ENCODE results near the gene MCC. TPM values are rescaled to one million over a fixed set of nuclear protein-coding genes. Genes with fewer than 3 reads are reported as not detected.

Gene MCC
- total RNA-seq, 1 experiment from 2014 or later: 7.6 TPM

- DNase-seq: no peak
Measured at GRCh38 chr5:113176734-113177133, 311.5 kb downstream of the MCC start.

More at GRCh38 chr5:113176734-113177133, 311.5 kb downstream of the MCC start:
- H3K4me1 ChIP-seq (ENCODE audit: insufficient read depth, low read length): peaks cover 7% of the 10 kb centered on the region; the same call in 1 of the 2 replicates
- no peak overlapping the region for H4K5ac ChIP-seq (ENCODE audit: insufficient read length, low read depth, low read length)
- TF ChIP-seq CTCF (conservative IDR thresholded peaks at IDR 0.05): no peak
- H3K4me3 Mint-ChIP-seq: no peak overlapping the region
- no peaks in the 10 kb centered on the region; a peak in 1 of 7 replicates for H3K36me3 Mint-ChIP-seq (ENCODE audit: insufficient read depth in 1 of 3, low read depth in 3 of 3)
- no peak overlapping the region for H2BK120ac ChIP-seq (ENCODE audit: low read depth, low read length, poor library complexity, severe bottlenecking)
- no peak overlapping the region for H4K8ac ChIP-seq (replicated peaks; ENCODE audit: insufficient read length, low read depth, low read length)
- H2BK12ac ChIP-seq (ENCODE audit: insufficient read length, low read depth, low read length): no peak overlapping the region
- no peak overlapping the region for H3K18ac ChIP-seq (ENCODE audit: insufficient read length, low read depth, low read length)
- no peaks in the 10 kb centered on the region for H3K9me3 Mint-ChIP-seq
- H2AFZ ChIP-seq (ENCODE audit: low read length): no peak overlapping the region
- no CpG with 5 or more reads among the region's 4 CpGs for WGBS (ENCODE audit: extremely low coverage, insufficient read length, low lambda C conversion rate)
- no peak overlapping the region for H3K56ac ChIP-seq (ENCODE audit: insufficient read length, low read depth, low read length)
- no peak overlapping the region for H3T11ph ChIP-seq (ENCODE audit: low read length)
- no peak overlapping the region for H3K9ac ChIP-seq (ENCODE audit: extremely low read depth, insufficient read length, low read length)
- no peak overlapping the region for H3K27ac Mint-ChIP-seq
- no peak overlapping the region for H3K23ac ChIP-seq (ENCODE audit: insufficient read length, low read depth, low read length)
- no peak overlapping the region for H3K4ac ChIP-seq (ENCODE audit: low read depth, low read length)
- no peaks in the 10 kb centered on the region for H3K23me2 ChIP-seq (ENCODE audit: insufficient read length, low read depth, low read length, poor library complexity, severe bottlenecking)
- no peak overlapping the region for H3K14ac ChIP-seq (ENCODE audit: insufficient read depth, low read length)
- H4K91ac ChIP-seq (ENCODE audit: insufficient read length, low read depth, low read length): no peak overlapping the region
- H2BK15ac ChIP-seq (ENCODE audit: low read depth, low read length): no peak overlapping the region
- no peaks in the 10 kb centered on the region for H3K79me1 ChIP-seq (ENCODE audit: insufficient read depth, low read depth, low read length, poor library complexity, severe bottlenecking)
- H3K27me3 Mint-ChIP-seq (ENCODE audit: low read depth): no peaks in the 10 kb centered on the region
- no peaks in the 10 kb centered on the region for H4K20me1 ChIP-seq (ENCODE audit: control insufficient read depth, insufficient read depth, insufficient read length)
- H2BK20ac ChIP-seq (ENCODE audit: low read depth, low read length, poor library complexity, severe bottlenecking): no peak overlapping the region
- H3K27ac ChIP-seq (ENCODE audit: insufficient read length, low read depth, low read length): no peak overlapping the region
- H3K27me3 ChIP-seq (ENCODE audit: insufficient read depth, low read length): no peaks in the 10 kb centered on the region
- no peak overlapping the region for H2AK5ac ChIP-seq (ENCODE audit: insufficient read length, low read length)
- H3K9me3 ChIP-seq (ENCODE audit: control insufficient read depth, low read depth, low read length): no peaks in the 10 kb centered on the region
- H2BK5ac ChIP-seq (ENCODE audit: insufficient read length, low read length): no peak overlapping the region
- H3K4me1 Mint-ChIP-seq: peaks cover 19 to 27% of the 10 kb centered on the region in 2 experiments
- H3K4me2 ChIP-seq (ENCODE audit: insufficient read depth, insufficient read length, low read length): no peak overlapping the region
- H3K79me2 ChIP-seq (ENCODE audit: insufficient read depth, low read length): no peaks in the 10 kb centered on the region

Measured in H9 (cell line).